Stimulated activated CD4-positive, alpha-beta T cell treated with anti-CD3 and anti-CD28 coated beads, Interleukin-12 subunit alpha, Interleukin-12 subunit beta, amount 100 ng/mL, for 4 hours (primary cell): ENCODE measurements around the gene AGRN.

ENCODE experiments used
- DNase-seq: peaks from one replicate; pipeline ENCODE4 v3.0.0-alpha.2; 2020

The AGRN gene

DNA sequence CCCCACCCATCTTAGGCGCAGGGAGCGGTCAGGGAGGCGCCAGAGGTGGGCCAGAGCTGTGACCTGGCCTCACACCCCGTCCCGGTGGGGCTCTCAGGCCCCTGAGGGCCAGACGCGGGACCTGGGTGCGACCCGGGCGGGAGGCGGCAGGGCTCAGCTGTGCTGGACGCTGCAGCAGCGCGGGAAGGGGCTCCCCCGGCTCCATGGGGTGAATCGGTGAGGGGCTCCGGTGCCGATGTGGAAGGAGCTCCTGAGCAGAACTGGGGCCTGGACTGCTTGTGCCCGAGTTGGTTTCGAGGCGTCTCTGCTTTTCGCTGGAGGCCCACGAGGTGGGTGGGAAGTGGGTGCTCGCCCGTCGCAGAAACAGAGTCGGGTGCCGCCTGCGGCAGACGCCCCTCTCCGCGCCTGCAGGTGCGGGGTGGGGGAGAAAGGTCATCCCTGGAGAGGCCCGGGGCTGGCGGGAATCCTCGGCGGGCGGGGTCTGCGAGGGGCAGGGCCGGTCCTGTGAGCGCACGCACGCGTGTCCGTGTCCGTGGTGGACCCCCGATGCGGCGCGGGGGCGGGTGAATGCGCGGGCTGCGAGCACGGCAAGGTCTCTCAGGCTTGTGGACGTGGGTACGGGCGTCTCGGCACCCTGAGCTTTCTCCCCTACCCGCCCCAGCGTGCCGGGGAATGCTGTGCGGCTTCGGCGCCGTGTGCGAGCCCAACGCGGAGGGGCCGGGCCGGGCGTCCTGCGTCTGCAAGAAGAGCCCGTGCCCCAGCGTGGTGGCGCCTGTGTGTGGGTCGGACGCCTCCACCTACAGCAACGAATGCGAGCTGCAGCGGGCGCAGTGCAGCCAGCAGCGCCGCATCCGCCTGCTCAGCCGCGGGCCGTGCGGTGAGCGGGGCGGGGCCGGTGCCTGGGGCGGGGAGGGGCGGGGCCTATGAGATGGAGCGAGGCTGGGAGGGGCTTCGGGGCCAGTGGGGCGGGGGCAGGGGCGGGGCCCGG is 20.4 kb downstream of the AGRN start:
- peak; percentile 72 for DNase-seq

DNA sequence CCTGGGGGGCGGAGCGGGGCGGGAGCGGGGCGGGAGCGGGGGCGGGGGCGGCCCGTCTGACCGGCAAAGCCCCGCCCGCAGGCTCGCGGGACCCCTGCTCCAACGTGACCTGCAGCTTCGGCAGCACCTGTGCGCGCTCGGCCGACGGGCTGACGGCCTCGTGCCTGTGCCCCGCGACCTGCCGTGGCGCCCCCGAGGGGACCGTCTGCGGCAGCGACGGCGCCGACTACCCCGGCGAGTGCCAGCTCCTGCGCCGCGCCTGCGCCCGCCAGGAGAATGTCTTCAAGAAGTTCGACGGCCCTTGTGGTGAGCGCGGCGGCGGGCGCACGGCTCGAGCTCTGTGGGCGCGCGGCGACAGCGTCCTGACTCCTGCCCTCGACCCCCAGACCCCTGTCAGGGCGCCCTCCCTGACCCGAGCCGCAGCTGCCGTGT is 21.2 kb downstream of the AGRN start:
- DNase-seq = no peak

DNA sequence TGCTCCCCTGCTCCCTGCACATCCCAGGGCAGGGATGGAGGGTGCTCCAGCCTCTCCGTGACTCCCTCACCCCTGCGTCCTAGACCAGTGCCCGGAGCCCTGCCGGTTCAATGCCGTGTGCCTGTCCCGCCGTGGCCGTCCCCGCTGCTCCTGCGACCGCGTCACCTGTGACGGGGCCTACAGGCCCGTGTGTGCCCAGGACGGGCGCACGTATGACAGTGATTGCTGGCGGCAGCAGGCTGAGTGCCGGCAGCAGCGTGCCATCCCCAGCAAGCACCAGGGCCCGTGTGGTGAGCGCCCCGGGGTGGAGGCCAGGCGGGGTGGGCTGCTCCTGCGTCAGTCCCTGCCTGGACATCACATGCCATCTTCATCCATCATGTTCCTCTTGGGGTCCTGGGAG is 22.0 kb downstream of the AGRN start:
- DNase-seq = no peak

DNA sequence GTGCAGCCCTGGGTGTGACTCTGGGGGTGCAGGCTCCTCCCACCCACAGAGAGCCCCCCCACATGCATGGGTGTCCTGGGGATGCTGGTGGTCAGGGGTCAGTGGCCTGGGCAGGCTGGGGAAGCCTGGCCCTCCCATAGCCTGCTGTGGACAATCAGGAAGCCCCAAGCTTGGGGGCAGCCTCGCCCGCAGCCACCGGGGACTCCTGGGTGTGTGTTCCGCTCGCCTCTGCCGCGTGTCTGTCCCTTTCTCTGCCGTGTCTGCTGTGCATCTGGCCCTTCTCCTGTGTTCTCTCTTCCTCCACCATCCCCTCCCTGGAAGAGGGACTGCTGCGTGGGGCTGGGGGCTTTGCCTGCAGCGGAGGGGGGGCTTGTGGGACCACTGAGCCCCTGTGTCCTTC is 22.9 kb downstream of the AGRN start:
- no peak for DNase-seq

- DNase-seq = no peak
Observed at GRCh38 chr1:1043411-1043810, 23.5 kb downstream of the AGRN start.

DNA sequence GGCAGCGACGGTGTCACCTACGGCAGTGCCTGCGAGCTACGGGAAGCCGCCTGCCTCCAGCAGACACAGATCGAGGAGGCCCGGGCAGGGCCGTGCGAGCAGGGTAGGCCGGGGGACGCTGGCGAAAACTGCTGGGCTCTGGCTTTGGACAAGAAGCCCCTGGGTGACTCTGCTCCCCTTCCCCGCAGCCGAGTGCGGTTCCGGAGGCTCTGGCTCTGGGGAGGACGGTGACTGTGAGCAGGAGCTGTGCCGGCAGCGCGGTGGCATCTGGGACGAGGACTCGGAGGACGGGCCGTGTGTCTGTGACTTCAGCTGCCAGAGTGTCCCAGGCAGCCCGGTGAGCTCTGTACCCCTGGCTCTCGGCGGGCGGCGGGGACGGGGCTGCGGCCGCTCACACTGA is 24.0 kb downstream of the AGRN start:
- no peak for DNase-seq

GRCh38 chr1:1044455-1045078 is 24.6 kb downstream of the AGRN start:
- DNase-seq = no peak

GRCh38 chr1:1045129-1045528 is 25.2 kb downstream of the AGRN start:
- no peak for DNase-seq

DNA sequence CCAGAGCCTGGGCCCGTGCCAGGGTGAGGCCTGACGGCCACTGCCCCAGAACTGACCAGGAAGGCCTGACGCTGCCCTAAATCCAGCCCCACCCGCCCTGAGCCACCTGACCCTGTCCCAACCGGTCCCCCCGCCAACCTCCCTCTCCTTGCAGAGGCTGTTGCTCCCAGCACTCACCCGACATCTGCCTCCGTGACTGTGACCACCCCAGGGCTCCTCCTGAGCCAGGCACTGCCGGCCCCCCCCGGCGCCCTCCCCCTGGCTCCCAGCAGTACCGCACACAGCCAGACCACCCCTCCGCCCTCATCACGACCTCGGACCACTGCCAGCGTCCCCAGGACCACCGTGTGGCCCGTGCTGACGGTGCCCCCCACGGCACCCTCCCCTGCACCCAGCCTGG is 26.3 kb downstream of the AGRN start:
- no peak for DNase-seq

GRCh38 chr1:1046767-1047166 is 26.8 kb downstream of the AGRN start:
- DNase-seq = no peak

GRCh38 chr1:1047407-1047806 is 27.5 kb downstream of the AGRN start:
- DNase-seq = no peak

GRCh38 chr1:1047963-1048362 is 28.0 kb downstream of the AGRN start:
- no peak for DNase-seq

DNA sequence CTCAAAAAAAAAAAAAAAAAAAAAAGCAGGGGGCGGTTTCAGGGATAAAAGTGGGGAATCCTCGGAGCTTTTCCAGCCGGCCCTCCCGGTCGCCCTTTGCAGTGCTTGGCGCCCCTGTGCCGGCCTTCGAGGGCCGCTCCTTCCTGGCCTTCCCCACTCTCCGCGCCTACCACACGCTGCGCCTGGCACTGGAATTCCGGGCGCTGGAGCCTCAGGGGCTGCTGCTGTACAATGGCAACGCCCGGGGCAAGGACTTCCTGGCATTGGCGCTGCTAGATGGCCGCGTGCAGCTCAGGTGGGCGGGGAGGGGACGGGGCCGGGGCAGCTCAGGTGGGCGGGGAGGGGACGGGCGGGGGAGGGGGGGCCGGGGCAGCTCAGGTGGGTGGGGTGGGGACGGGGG is 28.8 kb downstream of the AGRN start:
- no peak for DNase-seq

GRCh38 chr1:1049318-1050165 is 29.6 kb downstream of the AGRN start:
- no peak for DNase-seq

DNA sequence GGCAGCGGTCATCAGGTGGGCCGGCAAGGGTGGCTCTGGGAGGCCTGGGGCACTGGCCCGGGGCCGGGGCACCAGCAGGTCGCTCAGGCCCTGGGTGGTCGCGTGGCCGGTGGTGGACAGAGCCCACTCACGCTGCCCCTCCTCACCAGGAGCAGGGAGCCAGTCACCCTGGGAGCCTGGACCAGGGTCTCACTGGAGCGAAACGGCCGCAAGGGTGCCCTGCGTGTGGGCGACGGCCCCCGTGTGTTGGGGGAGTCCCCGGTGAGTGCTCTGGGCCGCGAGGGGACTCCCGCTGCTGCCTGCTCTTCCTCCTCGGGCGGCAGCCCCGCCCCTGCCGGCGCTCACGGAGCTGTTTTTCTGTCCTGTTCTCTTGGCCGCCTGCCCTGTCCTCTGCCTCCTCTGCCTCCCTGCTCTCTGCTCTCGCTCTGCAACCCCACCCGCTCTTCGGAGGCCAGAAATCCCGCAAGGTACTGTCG is 30.7 kb downstream of the AGRN start:
- no peak for DNase-seq

GRCh38 chr1:1051127-1051810 is 31.3 kb downstream of the AGRN start:
- no peak for DNase-seq

DNA sequence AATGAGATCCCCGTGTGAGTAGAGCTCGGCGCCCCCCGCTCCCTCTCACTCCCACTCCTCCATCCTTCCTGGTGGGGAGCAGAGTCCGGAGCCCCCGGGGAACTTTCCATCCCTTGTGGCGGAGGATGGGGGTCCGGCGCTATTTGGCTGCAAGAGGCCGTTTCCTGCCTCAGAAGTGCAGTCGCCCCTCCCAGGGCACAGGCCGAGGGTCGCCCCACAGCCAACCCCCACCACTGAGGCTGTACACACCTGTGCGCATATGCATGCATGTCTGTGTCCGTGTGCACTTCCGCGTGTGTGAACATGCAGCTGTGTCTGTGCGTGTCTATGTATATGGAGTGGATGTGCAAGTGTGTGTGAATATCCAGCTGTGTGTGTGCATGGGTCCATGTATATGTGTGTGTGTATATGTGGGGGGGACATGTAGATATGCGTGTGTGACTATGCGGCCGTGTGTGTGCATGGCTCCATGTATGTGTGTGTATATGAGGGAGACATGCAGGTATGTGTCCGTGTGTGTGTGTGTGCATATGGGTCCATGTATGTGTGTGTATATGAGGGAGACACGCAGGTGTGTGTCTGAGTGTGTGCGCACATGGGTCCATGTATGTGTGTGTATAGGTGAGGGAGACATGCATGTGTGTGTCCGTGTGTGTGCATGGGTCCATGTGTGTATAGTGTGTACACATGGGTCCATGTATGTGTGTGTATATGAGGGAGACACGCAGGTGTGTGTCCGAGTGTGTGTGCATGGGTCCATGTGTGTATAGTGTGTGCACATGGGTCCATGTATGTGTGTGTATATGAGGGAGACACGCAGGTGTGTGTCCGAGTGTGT is 32.3 kb downstream of the AGRN start:
- DNase-seq = no peak

GRCh38 chr1:1053022-1053421 is 33.1 kb downstream of the AGRN start:
- DNase-seq = no peak

- DNase-seq = no peak
Observed at GRCh38 chr1:1053682-1054081, 33.8 kb downstream of the AGRN start.

DNA sequence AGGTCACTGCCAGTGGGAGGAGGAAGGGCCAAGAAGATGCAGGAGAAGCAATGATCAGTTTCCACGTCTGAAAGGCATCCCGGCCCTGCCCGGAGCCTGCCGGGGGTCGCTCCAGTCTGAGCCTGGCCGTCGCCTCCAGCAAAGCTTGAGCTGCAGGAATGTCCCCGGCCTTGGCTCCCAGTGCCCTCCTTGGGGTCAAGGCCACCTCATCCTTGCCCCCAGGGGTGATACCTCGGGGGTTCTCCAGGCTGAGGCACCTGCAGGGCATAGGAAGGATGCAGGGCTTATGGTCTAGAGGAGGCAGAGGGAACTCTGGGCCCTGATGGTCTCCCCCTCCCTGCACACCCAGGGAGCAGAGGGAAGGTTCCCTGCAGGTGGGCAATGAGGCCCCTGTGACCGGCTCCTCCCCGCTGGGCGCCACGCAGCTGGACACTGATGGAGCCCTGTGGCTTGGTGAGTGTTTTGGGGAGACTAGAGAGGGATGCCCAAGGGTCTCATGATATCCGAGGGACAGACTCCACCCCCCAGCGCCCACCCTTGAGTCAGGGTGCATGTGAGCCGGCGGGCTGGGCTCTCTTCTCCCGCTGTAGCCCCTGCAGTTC is 34.3 kb downstream of the AGRN start:
- DNase-seq = no peak

- DNase-seq = no peak
Observed at GRCh38 chr1:1054971-1055370, 35.1 kb downstream of the AGRN start.
